Loucy (cell line): ENCODE results near the gene FIGNL2.

ENCODE experiments used
- EZH2phosphoT487 ChIP-seq: fragments of 200-600 bp; IDR thresholded peaks from 2 replicates; pipeline ENCODE4 v1.6.1; 2018; ENCODE audit warnings: antibody characterized with exemption, mild to moderate bottlenecking, moderate library complexity, borderline replicate concordance
- TF ChIP-seq, protein P1 (sequence below): fragments of 200-600 bp; sonication (generic); conservative IDR thresholded peaks from 2 replicates; pipeline ENCODE4 v1.5.1; 2014; ENCODE audit warnings: mild to moderate bottlenecking, antibody characterized with exemption, low read length

DNA sequence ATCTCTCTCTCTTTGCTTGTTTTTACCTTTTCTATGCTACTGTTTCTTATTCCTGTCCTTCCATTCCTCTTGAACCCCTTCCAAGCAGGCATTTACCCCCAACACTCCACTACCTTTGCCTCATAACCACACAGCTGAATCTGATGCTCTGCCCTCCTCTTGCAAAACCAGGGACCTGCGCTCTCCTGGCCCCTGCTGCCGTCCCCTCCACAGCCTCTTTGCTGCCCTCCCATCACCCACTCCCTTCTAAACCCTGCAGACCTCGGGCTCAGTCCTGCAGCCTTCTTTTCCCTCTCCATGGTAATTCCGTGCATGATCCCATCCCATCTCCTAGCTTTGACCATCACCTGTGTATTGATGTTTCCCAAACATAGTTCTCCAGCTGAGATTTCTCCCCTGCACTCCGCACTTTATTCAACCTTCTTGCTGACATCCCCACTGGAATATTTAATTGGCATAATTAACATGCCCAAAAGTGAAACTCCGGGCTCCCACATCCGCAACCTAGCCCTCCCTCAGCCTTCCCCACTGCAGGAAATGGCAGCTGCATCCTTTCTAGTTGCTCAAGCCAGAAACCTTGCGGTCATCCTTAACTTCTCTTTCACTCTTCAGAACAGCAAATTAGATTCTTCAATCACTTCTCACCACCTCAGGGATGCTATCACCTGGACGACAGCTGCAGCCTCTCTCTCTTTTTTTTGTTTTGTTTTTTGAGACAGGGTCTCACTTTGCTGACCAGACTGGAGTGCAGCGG lies 16.0 kb downstream of the FIGNL2 start:
- TF ChIP-seq, protein P1, sequence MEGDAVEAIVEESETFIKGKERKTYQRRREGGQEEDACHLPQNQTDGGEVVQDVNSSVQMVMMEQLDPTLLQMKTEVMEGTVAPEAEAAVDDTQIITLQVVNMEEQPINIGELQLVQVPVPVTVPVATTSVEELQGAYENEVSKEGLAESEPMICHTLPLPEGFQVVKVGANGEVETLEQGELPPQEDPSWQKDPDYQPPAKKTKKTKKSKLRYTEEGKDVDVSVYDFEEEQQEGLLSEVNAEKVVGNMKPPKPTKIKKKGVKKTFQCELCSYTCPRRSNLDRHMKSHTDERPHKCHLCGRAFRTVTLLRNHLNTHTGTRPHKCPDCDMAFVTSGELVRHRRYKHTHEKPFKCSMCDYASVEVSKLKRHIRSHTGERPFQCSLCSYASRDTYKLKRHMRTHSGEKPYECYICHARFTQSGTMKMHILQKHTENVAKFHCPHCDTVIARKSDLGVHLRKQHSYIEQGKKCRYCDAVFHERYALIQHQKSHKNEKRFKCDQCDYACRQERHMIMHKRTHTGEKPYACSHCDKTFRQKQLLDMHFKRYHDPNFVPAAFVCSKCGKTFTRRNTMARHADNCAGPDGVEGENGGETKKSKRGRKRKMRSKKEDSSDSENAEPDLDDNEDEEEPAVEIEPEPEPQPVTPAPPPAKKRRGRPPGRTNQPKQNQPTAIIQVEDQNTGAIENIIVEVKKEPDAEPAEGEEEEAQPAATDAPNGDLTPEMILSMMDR: no peak
- TF ChIP-seq EZH2phosphoT487: no peak
